Measurements from ENCODE around the gene BCL7B.
"Not testable (repeated sequence)": the region's sequence is repeated elsewhere in the genome, so short reads cannot be mapped to it uniquely, and the experiment has no call there.

The BCL7B gene

GRCh38 chr7:73504920-73505319 lies 52.6 kb downstream of the BCL7B start:
- DNase-seq (ENCODE audit: extremely low read depth in 1 of 2, low read depth in 1 of 2) = no peak

- no peak for DNase-seq (ENCODE audit: extremely low read depth in 1 of 2, low read depth in 1 of 2)
Measured at GRCh38 chr7:73504017-73504416, 53.5 kb downstream of the BCL7B start.

GRCh38 chr7:73503229-73503628 lies 54.3 kb downstream of the BCL7B start:
- no peak for DNase-seq (ENCODE audit: extremely low read depth in 1 of 2, low read depth in 1 of 2)

GRCh38 chr7:73496626-73497025 lies 60.9 kb downstream of the BCL7B start:
- no peak for DNase-seq (ENCODE audit: extremely low read depth in 1 of 2, low read depth in 1 of 2)

- not testable (repeated sequence) for DNase-seq (ENCODE audit: extremely low read depth in 1 of 2, low read depth in 1 of 2)
Measured at GRCh38 chr7:73495507-73495906, 62.0 kb downstream of the BCL7B start.

GRCh38 chr7:73489976-73490375 lies 67.5 kb downstream of the BCL7B start:
- DNase-seq (ENCODE audit: extremely low read depth in 1 of 2, low read depth in 1 of 2) = no peak

- DNase-seq (ENCODE audit: extremely low read depth in 1 of 2, low read depth in 1 of 2) = no peak
Measured at GRCh38 chr7:73487486-73487885, 70.0 kb downstream of the BCL7B start.
